GM21447 (cell line): ENCODE measurements around the gene TRAF3.
A peak's percentile ranks its signal among the peaks of the same experiment; 100 is the strongest.
"Not testable (repeated sequence)": the region's sequence is repeated elsewhere in the genome, so short reads cannot be mapped to it uniquely, and the experiment has no call there.

Experiments
- ATAC-seq: cut with Tn5 transposase; IDR thresholded peaks from one replicate; pipeline ENCODE4 v1.9.1; 2021; ENCODE audit not compliant: unreplicated experiment

The TRAF3 gene

GRCh38 chr14:102885737-102886447 lies 108.6 kb downstream of the TRAF3 start:
- no peak for ATAC-seq

- no peak for ATAC-seq
These were observed 111.5 kb downstream of the TRAF3 start for GRCh38 chr14:102888748-102889147.

- no peak for ATAC-seq
These were observed 112.4 kb downstream of the TRAF3 start for GRCh38 chr14:102889615-102890014.

GRCh38 chr14:102891111-102891510 lies 113.9 kb downstream of the TRAF3 start:
- ATAC-seq: no peak

- no peak for ATAC-seq
These were observed 114.3 kb downstream of the TRAF3 start for GRCh38 chr14:102891556-102891955.

GRCh38 chr14:102892651-102893050 lies 115.4 kb downstream of the TRAF3 start:
- ATAC-seq: no peak

- ATAC-seq: no peak
These were observed 116.2 kb downstream of the TRAF3 start for GRCh38 chr14:102893452-102893851.

- not testable (repeated sequence) for ATAC-seq
These were observed 119.5 kb downstream of the TRAF3 start for GRCh38 chr14:102896735-102897134.

GRCh38 chr14:102897299-102898027 lies 120.2 kb downstream of the TRAF3 start:
- ATAC-seq: no peak

GRCh38 chr14:102898298-102898697 lies 121.0 kb downstream of the TRAF3 start:
- ATAC-seq: no peak

- no peak for ATAC-seq
These were observed 121.7 kb downstream of the TRAF3 start for GRCh38 chr14:102898776-102899515.

- ATAC-seq: no peak
These were observed 122.3 kb downstream of the TRAF3 start for GRCh38 chr14:102899516-102899900.

GRCh38 chr14:102900631-102901571 lies 123.7 kb downstream of the TRAF3 start:
- peak; percentile 55 for ATAC-seq

- peak; percentile 77 for ATAC-seq
These were observed 124.4 kb downstream of the TRAF3 start for GRCh38 chr14:102901633-102902032.

- peak; percentile 6 for ATAC-seq
These were observed 124.8 kb downstream of the TRAF3 start for GRCh38 chr14:102902086-102902485.

- no peak for ATAC-seq
These were observed 125.4 kb downstream of the TRAF3 start for GRCh38 chr14:102902523-102903247.

- ATAC-seq: no peak
These were observed 126.1 kb downstream of the TRAF3 start for GRCh38 chr14:102903248-102903888.

- no peak for ATAC-seq
These were observed 126.8 kb downstream of the TRAF3 start for GRCh38 chr14:102903889-102904512.
